Left ventricle myocardium inferior (tissue), 1 donor: ENCODE measurements around the gene DCLK2. TPM values are rescaled to one million over a fixed set of nuclear protein-coding genes. Genes with fewer than 3 reads are reported as not detected.

Experiments
- DNase-seq: peaks from one replicate; pipeline ENCODE4 v3.0.0-alpha.2; 2020
- H3K27ac ChIP-seq: fragments of 200-600 bp; replicated peaks from 2 replicates; pipeline ENCODE4 v1.8.0; 2021
- H3K27me3 ChIP-seq: fragments of 200-600 bp; 2 replicates; pipeline ENCODE4 v1.8.0; 2021; ENCODE audit warnings: low read depth
- H3K36me3 ChIP-seq: fragments of 200-600 bp; 2 replicates; pipeline ENCODE4 v1.8.0; 2021
- H3K4me1 ChIP-seq: fragments of 200-600 bp; 2 replicates; pipeline ENCODE4 v1.8.0; 2021
- H3K4me3 ChIP-seq: fragments of 200-600 bp; 2 replicates; pipeline ENCODE4 v1.8.0; 2021; ENCODE audit warnings: mild to moderate bottlenecking, moderate library complexity
- H3K9me3 ChIP-seq: fragments of 200-600 bp; replicated peaks from 2 replicates; pipeline ENCODE4 v1.8.0; 2021
- CTCF ChIP-seq: fragments of 200-600 bp; IDR thresholded peaks from 2 replicates; pipeline ENCODE4 v1.8.0; 2021; ENCODE audit warnings: antibody characterized with exemption, mild to moderate bottlenecking, borderline replicate concordance
- intact Hi-C: fragments of 100-400 bp; cut with micrococcal nuclease; formaldehyde crosslinking; loops from one replicate; pipeline ENCODE4 v1.11.0; 2022
- total RNA-seq: library from RNA; stranded (reverse); fragmentation: NEBNext Ultra II Directional; extraction: Animal tissue kit (Norgen Biotek cat#: 25700); gene quantifications from one replicate; pipeline ENCODE4 v1.2.1, GENCODE V29; 2021
- donor health status: DM: no; HTN: yes; CAD: no; lungs with severe emphysema.

Gene DCLK2
- total RNA-seq, 1 donor from 2014 or later = 21.9 TPM

DNA sequence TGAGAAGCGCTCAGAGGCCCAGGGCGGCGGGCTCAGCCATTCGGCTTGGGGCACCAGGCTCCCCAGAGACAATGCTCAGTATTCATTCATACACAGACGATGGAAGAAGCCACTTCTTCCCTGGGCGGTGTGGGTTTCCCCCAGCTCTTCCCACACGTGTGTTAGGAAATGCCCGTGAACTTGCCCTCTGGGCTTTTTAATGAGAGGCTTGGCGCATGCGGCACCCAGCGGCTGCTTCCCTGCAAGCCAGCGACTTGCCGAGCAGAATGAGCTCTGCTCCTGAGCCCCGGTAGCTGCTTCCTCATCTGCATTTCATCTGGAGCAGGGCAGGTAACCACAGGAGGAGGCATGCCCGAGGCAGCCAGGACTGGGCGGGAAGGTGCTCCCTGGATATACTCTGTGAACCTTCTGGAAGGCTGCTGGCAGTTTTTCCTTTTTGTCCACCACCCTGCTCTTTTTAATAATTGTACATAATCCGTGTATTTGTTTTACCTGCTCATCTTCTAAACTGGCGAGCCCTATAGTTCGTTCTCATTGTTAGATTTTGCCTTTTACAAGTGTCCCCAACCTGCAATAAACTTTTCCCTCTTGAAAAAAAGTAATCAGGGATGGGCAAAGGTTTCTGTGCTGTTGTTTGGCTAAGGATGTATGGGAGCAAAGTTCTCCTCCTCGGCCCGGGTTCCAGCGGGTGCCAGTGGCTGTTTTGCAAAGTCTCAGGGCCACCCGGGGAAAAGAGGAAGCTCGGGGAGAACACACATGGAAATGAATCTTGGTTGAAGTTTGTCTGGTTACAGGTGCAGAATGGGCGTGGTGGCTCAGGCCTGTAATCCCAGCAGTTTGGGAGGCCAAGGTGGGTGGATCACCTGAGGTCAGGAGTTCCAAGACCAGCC lies 178.8 kb downstream of the DCLK2 start:
- no peaks in the 10 kb centered on the region for H3K27me3 ChIP-seq
- no peak overlapping the region for H3K4me3 ChIP-seq
- no peak for TF ChIP-seq CTCF
- intact Hi-C loops = no loop called here
- no peaks in the 10 kb centered on the region for H3K9me3 ChIP-seq
- H3K36me3 ChIP-seq = peaks cover 28% of the 10 kb centered on the region
- no peak for DNase-seq
- no peak overlapping the region for H3K27ac ChIP-seq
- no peaks in the 10 kb centered on the region for H3K4me1 ChIP-seq

- TF ChIP-seq CTCF = no peak
- no peak for DNase-seq
- Histone ChIP-seq H3K4me3 (no peak overlapping the region), H3K27me3 (no peaks in the 10 kb centered on the region), H3K9me3 (no peaks in the 10 kb centered on the region), H3K36me3 (peaks cover 24% of the 10 kb centered on the region), H3K4me1 (no peaks in the 10 kb centered on the region), H3K27ac (no peak overlapping the region)
- intact Hi-C loops = no loop called here
These were observed 180.3 kb downstream of the DCLK2 start for GRCh38 chr4:150258569-150258968.

GRCh38 chr4:150259861-150260567 lies 181.8 kb downstream of the DCLK2 start:
- no peak for DNase-seq

GRCh38 chr4:150261571-150261970 lies 183.3 kb downstream of the DCLK2 start:
- intact Hi-C loops = no loop called here
- H3K4me3 ChIP-seq = no peak overlapping the region

More at GRCh38 chr4:150259861-150260567, 181.8 kb downstream of the DCLK2 start:
- no peak overlapping the region for H3K27ac ChIP-seq
- H3K4me3 ChIP-seq = no peak overlapping the region
- intact Hi-C loops = no loop called here
- H3K36me3 ChIP-seq = peaks cover 30% of the 10 kb centered on the region
- no peaks in the 10 kb centered on the region for H3K9me3 ChIP-seq
- no peak for TF ChIP-seq CTCF
- H3K27me3 ChIP-seq = no peaks in the 10 kb centered on the region
- no peaks in the 10 kb centered on the region for H3K4me1 ChIP-seq

DNA sequence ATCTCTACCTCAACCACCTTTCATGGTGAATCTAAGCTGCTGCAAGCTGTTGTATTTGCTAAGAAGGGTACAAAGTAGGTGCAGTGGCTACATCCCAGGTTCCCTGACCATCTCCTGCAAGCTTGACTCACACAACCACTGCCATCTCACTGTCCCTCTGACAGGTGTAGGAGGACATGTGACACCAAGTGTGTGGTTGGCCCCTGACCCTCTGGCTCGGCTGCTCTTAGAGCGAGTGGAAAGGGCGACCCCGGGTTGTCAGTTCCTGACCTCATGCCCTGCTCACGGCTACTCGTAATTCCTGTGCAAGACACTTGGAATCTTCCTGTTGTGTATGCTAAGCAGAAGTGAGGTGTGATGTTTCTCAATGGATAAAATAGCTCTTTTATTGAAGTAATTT lies 184.4 kb downstream of the DCLK2 start:
- TF ChIP-seq CTCF = no peak
- intact Hi-C loops = no loop called here
- no peak for DNase-seq
- H3K9me3 ChIP-seq = peaks cover 5% of the 10 kb centered on the region
- H3K4me3 ChIP-seq = no peak overlapping the region
- H3K36me3 ChIP-seq = peaks cover 25% of the 10 kb centered on the region
- no peak overlapping the region for H3K27ac ChIP-seq
- no peaks in the 10 kb centered on the region for H3K4me1 ChIP-seq
- H3K27me3 ChIP-seq = no peaks in the 10 kb centered on the region

More at GRCh38 chr4:150261571-150261970, 183.3 kb downstream of the DCLK2 start:
- H3K4me1 ChIP-seq = no peaks in the 10 kb centered on the region
- no peak for DNase-seq
- H3K9me3 ChIP-seq = peaks cover 5% of the 10 kb centered on the region
- H3K36me3 ChIP-seq = peaks cover 27% of the 10 kb centered on the region
- H3K27ac ChIP-seq = no peak overlapping the region
- no peak for TF ChIP-seq CTCF
- no peaks in the 10 kb centered on the region for H3K27me3 ChIP-seq
